OCI-LY7 (cell line): ENCODE measurements around the gene SUFU.

Experiments
- CTCF ChIP-seq: fragments of 200-600 bp; sonication (generic); conservative IDR thresholded peaks from 2 replicates; pipeline ENCODE4 v1.5.1; 2014; ENCODE audit warnings: mild to moderate bottlenecking, antibody characterized with exemption, low read length, moderate library complexity, mixed read lengths
- EZH2phosphoT487 ChIP-seq: fragments of 200-600 bp; sonication (generic); IDR thresholded peaks from 2 replicates; pipeline ENCODE4 v1.6.1; 2018; ENCODE audit warnings: low read depth, borderline replicate concordance, mild to moderate bottlenecking, mixed run types, antibody characterized with exemption, low read length, moderate library complexity, mixed read lengths

GRCh38 chr10:102661658-102662028 lies 157.9 kb downstream of the SUFU start:
- TF ChIP-seq CTCF (no peak), EZH2phosphoT487 (no peak)
